DLD1 (cell line): ENCODE data around the gene PPP6R2.

ENCODE experiments used
- in situ Hi-C: cut with HindIII; loops from 2 replicates; pipeline ENCODE4 v1.10.0; 2017; ENCODE audit warnings: low sequenced_read_pairs

The PPP6R2 gene

GRCh38 chr22:50304528-50305392 is 38.4 kb upstream of the PPP6R2 start:
- in situ Hi-C loops: no loop called here

DNA sequence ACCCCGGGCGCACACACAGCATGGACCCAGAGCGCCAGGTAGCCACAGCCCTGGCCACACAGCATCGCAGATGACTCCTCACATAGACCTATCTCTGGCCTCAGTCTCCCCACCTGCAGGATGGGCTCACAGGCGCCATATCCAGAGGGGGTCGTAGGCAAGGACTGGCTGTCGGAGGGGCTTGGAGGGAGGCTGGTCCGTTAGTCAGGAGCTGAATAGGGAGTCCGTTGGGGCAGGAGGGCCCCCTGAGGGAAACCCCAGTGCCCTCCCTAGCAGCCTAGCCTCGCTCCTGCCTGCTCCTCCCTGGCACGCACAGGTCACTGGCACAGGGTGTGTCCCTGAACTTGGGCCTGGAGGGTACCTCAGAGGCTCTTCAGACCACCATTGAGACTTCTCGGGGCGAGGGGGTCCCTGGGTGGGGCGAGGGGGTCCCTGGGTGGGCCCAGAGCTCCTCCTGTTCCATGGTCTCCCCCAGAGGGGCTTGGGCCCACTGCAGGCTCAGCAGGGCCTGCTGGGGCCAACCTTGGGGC is 37.7 kb upstream of the PPP6R2 start:
- in situ Hi-C loops: no loop called here

- in situ Hi-C loops: no loop called here
These were observed 37.1 kb upstream of the PPP6R2 start for GRCh38 chr22:50305923-50306566.

- in situ Hi-C loops: no loop called here
These were observed 36.1 kb upstream of the PPP6R2 start, which contains the start of gene PLXNB2 for GRCh38 chr22:50306753-50307749. PLXNB2 (minus strand) TSS chr22:50307646; CDS start chr22:50290584, 17,062 bp downstream.

DNA sequence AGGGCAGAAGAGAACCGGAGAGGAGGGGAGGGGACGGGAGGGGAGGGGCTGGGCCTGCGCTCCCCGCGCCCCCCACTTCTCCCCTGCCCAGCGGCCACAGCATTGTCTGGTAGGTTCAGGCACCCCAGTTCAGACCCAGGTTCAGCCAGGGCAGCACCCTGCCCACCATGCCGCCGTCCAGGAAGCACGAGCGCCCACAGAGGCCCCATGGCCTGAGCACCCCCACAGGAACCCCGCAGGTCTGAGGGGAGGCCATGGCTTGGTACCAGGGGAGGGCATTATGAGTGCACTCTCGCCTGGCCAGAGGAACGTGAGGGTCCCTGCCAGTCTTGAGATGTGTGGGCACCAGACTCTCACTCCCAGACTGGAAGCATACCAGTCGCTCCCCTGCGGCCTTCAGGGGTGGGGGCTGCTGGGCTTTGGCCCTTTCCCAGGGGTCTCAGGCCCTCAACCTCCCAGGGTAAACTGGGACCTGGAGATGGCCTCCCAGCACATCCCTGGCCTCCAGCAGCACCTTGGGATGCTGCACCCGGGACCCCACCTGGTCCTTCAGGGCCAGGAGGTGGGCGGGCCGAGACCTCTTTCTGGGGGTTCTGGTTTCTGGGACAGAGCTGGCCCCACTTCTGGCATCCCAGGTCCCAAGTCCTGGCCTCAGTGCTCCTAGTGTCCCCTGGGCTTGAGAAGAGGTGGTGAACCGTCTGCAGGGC is 35.1 kb upstream of the PPP6R2 start:
- in situ Hi-C loops: no loop called here

DNA sequence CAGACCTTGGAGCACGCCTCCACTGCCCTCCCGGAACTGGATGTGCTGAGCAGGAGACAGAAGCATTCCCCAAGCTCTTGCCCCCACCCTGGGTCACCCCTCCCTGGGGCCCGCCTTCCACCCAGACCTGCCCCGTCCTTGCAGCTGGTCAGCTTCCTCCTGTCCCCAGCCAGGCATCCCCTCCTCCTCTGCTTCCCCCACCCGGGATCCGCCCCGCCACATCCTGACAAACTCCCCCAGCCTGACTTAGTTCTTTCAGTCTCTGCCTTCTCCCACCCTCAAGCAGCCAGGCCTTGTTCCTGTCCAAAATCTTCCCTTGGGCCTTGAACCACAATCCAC is 34.6 kb upstream of the PPP6R2 start:
- in situ Hi-C loops: no loop called here

DNA sequence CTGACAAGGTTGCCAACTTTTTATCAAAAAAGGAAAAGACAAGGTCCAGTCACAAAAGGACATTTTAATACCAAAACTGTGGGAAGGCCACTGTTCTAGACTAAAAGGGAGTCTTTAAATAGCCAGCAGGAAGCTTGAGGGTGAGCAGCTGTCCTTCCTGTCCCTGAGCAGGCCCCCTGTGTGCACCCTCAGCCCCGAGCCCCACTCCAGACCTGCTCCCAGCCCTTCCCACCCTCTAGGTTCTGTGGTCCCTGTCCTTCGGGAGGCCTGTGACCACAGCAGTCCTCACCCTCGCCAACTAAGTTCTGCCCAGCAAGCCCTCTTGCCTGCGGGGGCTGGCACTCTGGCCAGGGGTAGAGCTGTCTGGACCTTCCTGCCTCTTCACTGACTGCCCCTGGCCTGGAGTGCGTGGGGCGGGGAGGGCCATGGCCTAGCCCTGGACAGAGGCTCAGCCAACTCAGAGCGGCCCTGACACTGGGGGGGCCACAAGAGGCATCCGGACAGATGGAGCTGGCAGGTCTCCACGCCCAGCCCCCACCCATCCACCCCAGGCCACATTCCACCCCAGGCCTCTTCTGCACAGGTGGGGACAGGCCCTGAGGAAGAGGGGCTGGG is 34.0 kb upstream of the PPP6R2 start:
- in situ Hi-C loops: no loop called here

DNA sequence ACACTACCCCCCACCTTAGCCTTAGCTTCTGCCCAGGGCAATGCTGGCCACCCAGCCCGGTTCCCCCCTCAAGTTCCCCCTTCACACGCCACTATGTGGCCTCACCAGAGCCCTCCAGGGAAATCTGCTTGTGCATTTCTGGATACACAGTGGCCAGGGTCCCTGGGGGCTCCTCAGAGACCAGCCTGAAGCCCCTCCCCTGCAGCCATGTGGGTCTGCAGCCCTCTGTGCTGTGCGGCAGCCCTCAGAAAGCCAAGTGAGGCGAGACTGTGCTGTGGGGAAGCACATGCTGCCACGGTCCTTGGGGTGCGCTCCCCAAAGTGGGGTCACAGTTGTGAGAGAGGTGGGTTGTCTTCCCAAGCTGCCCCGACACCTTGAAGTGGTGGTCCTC is 33.5 kb upstream of the PPP6R2 start:
- in situ Hi-C loops: no loop called here

DNA sequence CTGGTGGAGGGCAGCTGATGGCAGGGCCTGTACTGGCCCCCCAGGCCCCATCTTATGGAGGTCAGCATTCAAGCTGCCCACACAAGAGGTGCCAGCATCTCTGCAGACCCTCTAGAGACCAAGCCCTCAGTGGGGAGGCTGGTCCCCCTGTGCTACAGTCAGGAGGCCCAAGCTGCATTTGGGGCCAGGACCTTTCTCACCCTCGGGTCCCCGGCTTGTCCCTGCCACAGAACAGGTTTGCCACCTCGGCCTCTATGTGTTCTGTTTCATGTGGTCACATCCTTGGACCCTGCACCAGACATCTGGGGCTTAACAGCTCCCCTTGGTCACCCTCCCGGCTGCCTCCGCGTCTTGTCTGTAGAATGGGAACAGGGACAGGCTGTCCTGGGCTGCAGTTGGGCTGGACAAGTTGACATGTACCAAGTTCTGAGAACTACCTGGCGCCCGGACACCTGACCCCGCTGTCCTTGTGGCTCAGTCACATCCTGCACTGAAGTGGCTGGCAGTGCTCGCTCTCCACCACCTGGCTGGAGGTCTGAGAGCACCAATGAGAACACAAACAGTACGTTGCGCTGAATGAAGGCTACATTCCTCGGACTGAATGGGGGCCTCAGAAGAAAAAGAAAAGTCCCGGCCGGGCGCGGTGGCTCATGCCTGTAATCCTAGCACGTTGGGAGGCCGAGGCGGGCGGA is 33.0 kb upstream of the PPP6R2 start:
- in situ Hi-C loops: no loop called here

- in situ Hi-C loops: no loop called here
These were observed 32.1 kb upstream of the PPP6R2 start for GRCh38 chr22:50310949-50311444.

- in situ Hi-C loops: no loop called here
These were observed 31.3 kb upstream of the PPP6R2 start for GRCh38 chr22:50311606-50312351.

- in situ Hi-C loops: no loop called here
These were observed 30.8 kb upstream of the PPP6R2 start for GRCh38 chr22:50312371-50312770.

DNA sequence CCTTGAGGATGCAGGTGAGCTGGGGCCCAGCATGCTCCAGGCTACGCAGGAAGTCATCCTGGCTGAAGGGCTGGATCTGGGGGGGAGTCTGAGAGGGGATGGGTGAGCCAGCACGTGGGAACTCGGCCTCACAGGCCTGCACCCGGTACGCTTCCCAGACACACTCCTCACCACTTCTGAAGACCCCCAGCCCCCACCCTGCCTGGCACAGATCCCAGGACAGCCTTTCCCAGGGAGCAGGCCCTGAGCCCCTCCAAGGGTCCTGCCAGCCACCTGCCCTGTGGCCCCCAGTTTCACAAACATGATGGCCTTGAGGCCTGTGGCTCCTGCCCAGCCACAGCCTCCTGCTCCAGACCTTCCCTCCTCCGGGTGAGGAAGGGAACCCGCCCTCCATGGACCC is 30.1 kb upstream of the PPP6R2 start:
- in situ Hi-C loops: no loop called here

DNA sequence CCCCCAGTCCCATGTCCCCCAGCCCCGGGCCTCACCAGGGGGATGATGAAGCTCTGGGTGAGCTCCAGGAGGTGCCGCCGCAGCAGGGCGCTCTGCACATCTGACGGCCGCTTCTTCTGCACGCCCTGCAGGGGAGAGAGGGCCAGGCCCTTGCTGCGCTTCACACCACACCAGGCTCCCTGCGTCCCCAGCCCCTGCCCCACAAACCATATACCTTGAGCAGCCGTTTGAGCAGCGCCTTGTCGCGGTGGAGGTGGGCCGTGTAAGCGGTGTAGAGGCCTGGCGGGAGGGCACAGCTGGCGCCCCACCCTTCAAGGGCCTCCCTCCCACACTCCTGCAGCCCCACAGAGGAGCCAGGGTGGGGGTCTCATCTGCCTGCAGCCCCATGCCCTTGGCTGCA is 29.5 kb upstream of the PPP6R2 start:
- in situ Hi-C loops: no loop called here

DNA sequence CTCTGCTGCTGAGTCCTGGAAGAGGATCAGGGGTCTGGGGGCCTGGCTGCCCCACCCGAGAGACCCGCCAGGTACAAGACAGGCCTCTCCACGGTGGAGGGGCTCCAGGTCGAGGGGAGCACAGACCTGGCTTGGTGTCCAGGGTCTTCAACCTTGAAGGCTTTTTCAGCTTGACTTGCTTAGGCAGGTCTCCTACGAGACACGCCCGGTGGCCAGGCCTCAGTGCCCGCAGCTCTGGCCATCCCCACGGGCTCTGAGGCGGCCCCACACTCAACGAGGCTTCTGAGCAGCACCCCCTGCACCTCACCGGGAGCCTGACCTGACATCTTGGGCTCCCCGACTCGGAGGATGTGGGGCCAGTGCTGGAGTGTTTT is 29.1 kb upstream of the PPP6R2 start:
- in situ Hi-C loops: no loop called here

DNA sequence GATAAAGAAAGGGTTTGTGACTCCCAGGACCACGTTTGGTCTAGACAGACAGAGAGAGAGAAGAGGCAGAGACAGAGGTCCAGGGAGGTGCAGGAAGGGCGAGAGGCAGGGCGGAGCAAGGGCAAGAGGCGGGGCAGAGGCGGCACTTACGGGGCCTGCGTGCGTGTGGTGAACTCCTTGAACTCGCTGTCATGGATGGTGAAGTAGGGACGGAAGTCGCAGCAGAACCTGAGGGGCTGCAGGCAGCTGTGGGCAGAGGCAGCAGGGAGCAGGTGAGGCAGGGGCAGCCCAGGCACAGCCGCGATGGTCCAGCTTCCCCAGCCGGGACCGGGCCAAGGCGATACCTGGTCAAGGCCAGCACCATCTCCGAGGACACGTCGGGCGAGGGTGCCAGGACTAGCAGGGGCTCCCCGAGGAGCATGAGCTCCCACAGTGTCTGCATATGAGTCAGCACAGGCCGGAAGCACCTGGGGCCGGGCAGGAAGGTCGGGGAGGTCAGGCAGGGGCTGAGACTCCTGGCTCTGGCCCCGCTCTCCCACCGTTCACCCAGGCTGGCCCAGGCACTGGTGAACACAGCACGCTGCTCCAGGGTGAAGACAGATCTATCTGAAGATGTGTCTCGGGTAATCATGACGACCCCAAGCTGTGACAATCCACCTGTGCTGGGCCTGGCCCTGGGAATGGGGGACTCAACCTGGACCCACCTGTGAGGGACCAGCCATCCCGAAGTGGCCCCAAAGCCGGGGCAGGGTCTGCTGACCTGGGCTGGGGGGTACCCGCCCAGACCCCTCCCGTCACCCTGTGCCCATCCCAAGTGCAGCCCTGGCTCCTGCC is 28.5 kb upstream of the PPP6R2 start:
- in situ Hi-C loops: no loop called here

DNA sequence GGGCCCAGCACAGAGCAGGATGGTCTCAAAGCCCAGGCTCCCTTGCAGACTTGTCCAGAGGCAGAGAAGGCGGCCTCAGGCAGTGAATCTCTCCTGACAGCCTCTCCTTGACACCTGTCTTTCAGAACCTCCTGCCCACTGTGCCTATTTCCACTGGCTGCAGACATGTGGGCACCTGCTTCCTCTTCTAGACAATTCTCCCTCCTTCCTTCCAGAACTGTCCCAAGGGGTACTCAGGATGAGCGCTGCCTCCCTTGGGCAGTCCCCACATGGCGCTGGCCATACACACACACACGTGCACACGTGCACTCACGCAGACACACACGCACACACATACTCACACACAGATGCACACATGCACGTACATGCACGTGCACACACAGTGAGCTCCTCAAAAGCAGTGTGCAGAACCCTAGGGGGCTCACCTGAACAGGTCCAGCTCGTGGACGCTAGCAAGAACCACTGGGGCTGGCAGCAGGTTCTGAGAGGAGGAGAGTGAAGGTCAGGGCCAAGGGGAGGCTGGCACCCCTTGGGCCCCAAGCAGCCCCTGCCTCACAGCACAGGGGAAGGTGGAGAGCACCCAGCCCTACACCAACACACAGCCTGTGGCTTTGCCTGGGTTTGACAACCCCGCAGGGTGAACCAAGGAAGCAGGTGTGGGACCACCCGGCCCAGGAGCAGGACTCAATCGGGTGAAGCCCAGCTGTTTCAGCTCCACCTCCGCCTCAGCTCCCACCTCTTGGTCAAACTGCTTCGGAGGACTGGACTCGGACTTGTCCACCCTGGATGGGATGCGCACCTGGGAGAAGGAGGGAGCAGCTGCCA is 27.6 kb upstream of the PPP6R2 start:
- in situ Hi-C loops: no loop called here
